SK-N-SH treated with all-trans-retinoic acid at 6 μM for 48 hours (cell line): Measurements from ENCODE around the gene TNFRSF8.

Source experiments
- ARNTL ChIP-seq: fragments of 450-650 bp; formaldehyde crosslinking; IDR thresholded peaks from 2 replicates; pipeline ENCODE4 v1.5.0; 2020; ENCODE audit warnings: low read depth, mild to moderate bottlenecking, moderate library complexity, borderline replicate concordance
- BACH2 ChIP-seq: fragments of 250-450 bp; sonication (Bioruptor Pico); IDR thresholded peaks from 2 replicates; pipeline ENCODE4 v1.9.0; 2021; ENCODE audit warnings: mild to moderate bottlenecking, borderline replicate concordance
- CSDC2 ChIP-seq: fragments of 250-450 bp; sonication (Bioruptor Pico); IDR thresholded peaks from 2 replicates; pipeline ENCODE4 v1.5.0; 2020; ENCODE audit warnings: mild to moderate bottlenecking, moderate library complexity
- ISL1 ChIP-seq: fragments of 250-450 bp; sonication (Bioruptor Pico); IDR thresholded peaks from 2 replicates; pipeline ENCODE4 v2.1.2; 2022; ENCODE audit warnings: mild to moderate bottlenecking, moderate library complexity
- PATZ1 ChIP-seq: fragments of 250-450 bp; sonication (Bioruptor Pico); IDR thresholded peaks from 2 replicates; pipeline ENCODE4 v1.8.0; 2020; ENCODE audit warnings: mild to moderate bottlenecking, moderate library complexity, borderline replicate concordance
- PPARA ChIP-seq: fragments of 250-450 bp; sonication (Bioruptor Pico); IDR thresholded peaks from 2 replicates; pipeline ENCODE4 v1.5.0; 2020; ENCODE audit warnings: mild to moderate bottlenecking, borderline replicate concordance
- SNAI2 ChIP-seq: fragments of 250-450 bp; sonication (Bioruptor Pico); IDR thresholded peaks from 2 replicates; pipeline ENCODE4 v1.5.0; 2020; ENCODE audit warnings: mild to moderate bottlenecking, moderate library complexity
- TOX ChIP-seq: fragments of 250-450 bp; sonication (Bioruptor Pico); IDR thresholded peaks from 2 replicates; pipeline ENCODE4 v1.8.0; 2021; ENCODE audit warnings: mild to moderate bottlenecking, moderate library complexity, borderline replicate concordance
- ZC3H10 ChIP-seq: fragments of 250-450 bp; sonication (Bioruptor Pico); IDR thresholded peaks from 2 replicates; pipeline ENCODE4 v1.5.1; 2021; ENCODE audit warnings: mild to moderate bottlenecking, moderate library complexity
- ZFP3 ChIP-seq: fragments of 250-450 bp; sonication (Bioruptor Pico); IDR thresholded peaks from 2 replicates; pipeline ENCODE4 v1.5.0; 2020; ENCODE audit warnings: mild to moderate bottlenecking, moderate library complexity
- ZFP30 ChIP-seq: fragments of 450-650 bp; formaldehyde crosslinking; IDR thresholded peaks from 2 replicates; pipeline ENCODE4 v1.5.0; 2022; ENCODE audit warnings: mild to moderate bottlenecking, moderate library complexity
- ZNF565 ChIP-seq: fragments of 450-650 bp; formaldehyde crosslinking; conservative IDR thresholded peaks from 2 replicates; pipeline ENCODE4 v1.5.0; 2020; ENCODE audit warnings: low read depth, mild to moderate bottlenecking, moderate library complexity
- TF ChIP-seq, protein P1 (sequence below): fragments of 250-450 bp; sonication (Bioruptor Pico); IDR thresholded peaks from 2 replicates; pipeline ENCODE4 v1.5.1; 2020; ENCODE audit warnings: low read depth, mild to moderate bottlenecking, moderate library complexity

DNA sequence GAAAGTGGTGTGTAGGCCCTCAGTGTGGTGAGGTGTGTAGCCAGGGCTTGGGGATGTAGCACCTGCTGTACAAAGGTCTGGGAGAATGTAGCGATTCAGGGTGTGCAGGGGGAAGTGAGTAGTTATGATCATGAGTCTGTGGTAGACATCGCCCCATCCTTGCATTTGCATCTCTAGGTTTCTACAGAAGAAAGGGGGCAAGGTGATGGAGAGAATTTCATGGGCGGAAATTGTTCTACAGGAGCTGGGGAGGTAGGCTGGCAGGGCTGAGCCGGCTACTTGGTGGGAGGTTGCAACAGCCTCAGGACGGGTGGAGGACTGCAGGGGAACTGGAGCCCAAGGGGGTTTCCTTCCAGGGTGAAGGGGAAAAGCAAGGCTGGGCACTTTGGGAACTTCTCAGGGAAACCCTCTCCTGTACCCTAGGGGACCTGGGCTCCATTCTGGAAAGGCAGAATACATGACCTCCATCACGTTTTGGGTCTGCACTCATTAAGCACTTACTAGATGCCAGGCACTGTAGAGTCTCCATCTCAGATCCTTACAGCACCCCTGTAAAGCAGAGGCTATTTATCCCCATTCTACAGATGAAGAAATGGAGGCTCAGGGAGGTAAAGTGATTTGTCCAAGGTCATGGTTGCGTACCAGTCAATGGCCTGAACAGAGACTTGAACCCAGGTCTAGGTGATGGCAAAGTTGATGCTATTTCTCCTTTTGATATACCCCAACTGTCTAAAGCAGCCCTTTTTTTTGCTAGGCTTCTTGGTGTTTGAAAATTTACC lies 89.2 kb downstream of the TNFRSF8 start:
- TF ChIP-seq BACH2 (CRISPR knock-in tag) (no peak), TOX (no peak), ISL1 (no peak), ARNTL (CRISPR knock-in tag) (no peak), ZFP30 (CRISPR knock-in tag) (no peak), ZFP3 (no peak), CSDC2 (CRISPR knock-in tag) (no peak), PPARA (no peak), ZC3H10 (CRISPR knock-in tag) (no peak), PATZ1 (CRISPR knock-in tag) (no peak), ZNF565 (CRISPR knock-in tag) (no peak), SNAI2 (no peak)
- TF ChIP-seq, protein P1, sequence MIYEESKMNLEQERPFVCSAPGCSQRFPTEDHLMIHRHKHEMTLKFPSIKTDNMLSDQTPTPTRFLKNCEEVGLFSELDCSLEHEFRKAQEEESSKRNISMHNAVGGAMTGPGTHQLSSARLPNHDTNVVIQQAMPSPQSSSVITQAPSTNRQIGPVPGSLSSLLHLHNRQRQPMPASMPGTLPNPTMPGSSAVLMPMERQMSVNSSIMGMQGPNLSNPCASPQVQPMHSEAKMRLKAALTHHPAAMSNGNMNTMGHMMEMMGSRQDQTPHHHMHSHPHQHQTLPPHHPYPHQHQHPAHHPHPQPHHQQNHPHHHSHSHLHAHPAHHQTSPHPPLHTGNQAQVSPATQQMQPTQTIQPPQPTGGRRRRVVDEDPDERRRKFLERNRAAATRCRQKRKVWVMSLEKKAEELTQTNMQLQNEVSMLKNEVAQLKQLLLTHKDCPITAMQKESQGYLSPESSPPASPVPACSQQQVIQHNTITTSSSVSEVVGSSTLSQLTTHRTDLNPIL = no peak
